Right forelimb (tissue), 1 donor: ENCODE results near the gene PTGDR.

Experiments
- DNase-seq: peaks from one replicate; pipeline ENCODE4 v3.0.0-alpha.2; 2018

The PTGDR gene

DNA sequence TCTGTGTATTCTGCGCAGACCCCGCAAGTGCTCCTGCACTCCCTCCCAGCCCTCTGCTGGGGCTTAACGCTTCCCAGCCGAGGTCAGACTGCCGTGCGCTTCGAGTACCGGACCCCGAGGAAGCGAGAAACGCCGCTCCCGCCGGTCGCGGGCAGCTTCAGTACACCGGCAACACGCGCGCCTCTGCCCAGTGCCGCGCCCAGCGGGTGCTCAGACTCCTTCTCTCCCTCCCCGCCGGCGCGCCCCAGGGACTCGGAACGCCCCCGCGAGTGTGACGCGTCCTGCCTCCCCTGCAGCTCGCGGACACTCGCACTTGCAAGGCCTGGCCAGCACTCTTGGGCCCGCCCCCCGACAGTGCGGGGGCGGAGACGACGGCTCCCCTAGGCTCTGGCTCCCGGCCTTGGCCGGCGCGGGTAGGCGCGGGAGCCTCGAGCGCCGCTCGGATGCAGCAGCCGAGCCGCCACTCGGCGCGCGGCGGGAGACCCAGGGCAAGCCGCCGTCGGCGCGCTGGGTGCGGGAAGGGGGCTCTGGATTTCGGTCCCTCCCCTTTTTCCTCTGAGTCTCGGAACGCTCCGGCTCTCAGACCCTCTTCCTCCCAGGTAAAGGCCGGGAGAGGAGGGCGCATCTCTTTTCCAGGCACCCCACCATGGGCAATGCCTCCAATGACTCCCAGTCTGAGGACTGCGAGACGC lies 46.6 kb downstream of the PTGDR start, which contains the start of gene PTGER2:
PTGER2 (plus strand) TSS at position 410 of the 692 bp plus-strand sequence; CDS start at position 647, 237 bp downstream.
- DNase-seq, result peak; percentile 83

DNA sequence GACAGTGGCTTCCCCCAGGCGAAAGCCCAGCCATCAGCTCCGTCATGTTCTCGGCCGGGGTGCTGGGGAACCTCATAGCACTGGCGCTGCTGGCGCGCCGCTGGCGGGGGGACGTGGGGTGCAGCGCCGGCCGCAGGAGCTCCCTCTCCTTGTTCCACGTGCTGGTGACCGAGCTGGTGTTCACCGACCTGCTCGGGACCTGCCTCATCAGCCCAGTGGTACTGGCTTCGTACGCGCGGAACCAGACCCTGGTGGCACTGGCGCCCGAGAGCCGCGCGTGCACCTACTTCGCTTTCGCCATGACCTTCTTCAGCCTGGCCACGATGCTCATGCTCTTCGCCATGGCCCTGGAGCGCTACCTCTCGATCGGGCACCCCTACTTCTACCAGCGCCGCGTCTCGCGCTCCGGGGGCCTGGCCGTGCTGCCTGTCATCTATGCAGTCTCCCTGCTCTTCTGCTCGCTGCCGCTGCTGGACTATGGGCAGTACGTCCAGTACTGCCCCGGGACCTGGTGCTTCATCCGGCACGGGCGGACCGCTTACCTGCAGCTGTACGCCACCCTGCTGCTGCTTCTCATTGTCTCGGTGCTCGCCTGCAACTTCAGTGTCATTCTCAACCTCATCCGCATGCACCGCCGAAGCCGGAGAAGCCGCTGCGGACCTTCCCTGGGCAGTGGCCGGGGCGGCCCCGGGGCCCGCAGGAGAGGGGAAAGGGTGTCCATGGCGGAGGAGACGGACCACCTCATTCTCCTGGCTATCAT lies 47.3 kb downstream of the PTGDR start:
- peak; percentile 58 for DNase-seq

- DNase-seq, result no peak
Observed at GRCh38 chr14:52315355-52315718, 47.8 kb downstream of the PTGDR start.

DNA sequence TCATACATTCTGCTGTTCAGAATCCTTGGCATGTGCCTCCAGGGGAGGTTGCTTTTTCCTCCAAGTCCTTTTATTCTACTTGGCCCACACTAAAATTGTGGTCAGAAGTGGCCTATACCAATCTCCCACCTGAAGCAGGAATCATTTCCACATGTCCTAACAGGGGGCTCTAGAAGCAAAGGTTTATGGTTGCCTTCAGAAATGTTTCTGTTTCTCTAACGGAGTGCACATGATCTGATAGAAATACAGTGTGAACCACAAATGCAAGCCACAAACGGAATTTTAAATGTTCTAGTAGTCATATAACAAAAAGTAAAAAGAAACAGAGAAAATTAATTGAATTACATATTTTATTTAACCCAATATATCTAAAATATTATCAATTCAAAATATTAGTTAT lies 50.6 kb downstream of the PTGDR start:
- no peak for DNase-seq

DNA sequence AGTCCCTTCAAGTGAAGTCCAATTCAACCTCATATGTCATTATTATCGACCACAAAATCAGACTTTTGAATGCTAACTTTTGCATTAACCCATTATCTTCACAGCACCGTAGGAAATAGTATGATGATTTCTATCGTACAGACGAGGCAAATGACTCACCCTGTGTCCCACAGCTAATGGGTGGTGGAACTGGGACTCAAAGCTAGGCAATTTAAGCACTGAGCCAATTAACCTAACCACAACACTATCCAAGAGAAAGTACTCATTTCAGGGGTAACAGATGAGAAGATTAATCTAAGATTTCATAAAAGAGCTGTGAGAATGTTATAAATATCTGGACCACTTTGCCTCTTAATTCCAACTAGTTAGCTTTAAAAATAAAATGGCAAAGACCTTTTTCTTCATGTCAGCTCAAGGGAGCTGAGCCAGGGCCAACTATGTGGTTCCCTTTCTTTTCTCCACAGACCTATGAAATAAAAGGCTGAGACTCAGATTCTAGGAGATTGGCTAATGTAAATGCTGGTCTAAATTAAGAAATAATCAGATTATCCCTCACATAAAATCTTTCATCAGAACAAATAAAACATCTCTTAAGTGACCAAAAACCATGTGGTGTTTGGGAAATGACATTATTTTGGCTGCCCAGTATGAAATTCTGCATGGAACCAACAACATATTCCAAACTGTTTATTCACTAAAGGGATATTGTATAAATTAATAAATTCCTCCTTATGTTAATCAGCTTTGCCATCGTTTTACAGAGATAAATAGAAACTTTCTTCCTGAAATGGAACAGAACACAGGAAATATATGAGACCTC lies 51.5 kb downstream of the PTGDR start:
- no peak for DNase-seq

GRCh38 chr14:52319919-52320318 lies 52.4 kb downstream of the PTGDR start:
- DNase-seq, result no peak

GRCh38 chr14:52325126-52325525 lies 57.6 kb downstream of the PTGDR start:
- no peak for DNase-seq

DNA sequence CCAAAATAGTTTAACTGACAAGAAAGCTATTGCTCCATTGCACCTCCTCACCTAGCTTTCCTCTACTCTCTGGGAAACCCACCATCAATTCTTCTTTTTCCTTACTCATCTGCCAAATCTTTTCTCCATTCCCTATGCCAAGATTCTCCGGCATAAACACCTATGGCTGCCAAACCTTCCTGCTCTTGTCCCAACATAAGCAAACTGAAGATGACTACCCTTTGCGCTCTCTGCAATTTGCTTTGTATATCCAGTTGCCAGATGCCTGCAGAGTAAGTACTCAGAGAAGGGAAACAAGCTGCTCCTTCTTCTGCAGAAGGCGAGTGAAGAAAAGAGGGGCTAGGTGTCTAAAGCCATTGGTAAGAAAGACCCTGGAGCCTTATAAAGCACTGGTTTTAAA lies 58.1 kb downstream of the PTGDR start:
- no peak for DNase-seq
